GM19438 (cell line): Measurements from ENCODE around the gene RAB28.

Source experiments
- ATAC-seq: cut with Tn5 transposase; IDR thresholded peaks from one replicate; pipeline ENCODE4 v1.9.1; 2021; ENCODE audit warnings: low read depth; ENCODE audit not compliant: unreplicated experiment

RAB28 gene

DNA sequence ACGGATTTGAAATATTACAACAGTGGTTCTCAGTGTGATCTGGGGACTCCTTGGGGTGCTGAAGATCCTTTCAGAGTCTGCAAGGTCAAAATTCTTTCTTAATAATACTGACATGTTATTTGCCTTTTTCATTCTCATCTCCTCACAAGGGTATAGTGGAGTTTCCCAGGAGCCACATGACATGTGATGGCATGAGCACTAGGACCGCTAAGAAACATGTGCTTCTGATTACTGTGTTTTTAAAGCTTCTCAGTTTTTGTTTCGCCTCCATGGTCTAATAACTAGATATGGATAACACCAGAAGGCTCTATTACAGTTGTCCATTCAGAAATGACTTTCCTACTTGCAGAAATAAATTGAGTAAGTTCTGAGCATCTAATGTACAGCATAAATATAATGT, 156.1 kb downstream of the RAB28 start:
- ATAC-seq, result no peak

DNA sequence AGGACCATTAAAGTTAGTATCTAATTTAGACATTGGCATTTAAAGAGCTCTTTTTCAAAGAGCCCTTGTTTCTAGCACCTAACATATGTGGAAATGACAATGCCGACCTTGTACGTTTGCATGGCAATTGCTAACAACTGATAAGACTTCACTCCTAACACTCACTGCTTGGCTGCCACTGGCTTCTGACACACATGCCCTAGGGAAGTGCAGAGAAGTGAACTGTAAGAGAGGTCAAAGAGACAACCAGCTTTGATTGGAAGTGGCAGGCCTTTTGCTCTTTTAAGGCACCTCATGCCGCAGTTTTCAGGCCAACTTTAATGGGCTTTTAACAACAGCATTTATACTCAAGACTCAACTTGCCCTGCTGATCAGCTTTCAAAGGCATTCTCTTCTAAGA, 158.4 kb downstream of the RAB28 start:
- ATAC-seq, result no peak

DNA sequence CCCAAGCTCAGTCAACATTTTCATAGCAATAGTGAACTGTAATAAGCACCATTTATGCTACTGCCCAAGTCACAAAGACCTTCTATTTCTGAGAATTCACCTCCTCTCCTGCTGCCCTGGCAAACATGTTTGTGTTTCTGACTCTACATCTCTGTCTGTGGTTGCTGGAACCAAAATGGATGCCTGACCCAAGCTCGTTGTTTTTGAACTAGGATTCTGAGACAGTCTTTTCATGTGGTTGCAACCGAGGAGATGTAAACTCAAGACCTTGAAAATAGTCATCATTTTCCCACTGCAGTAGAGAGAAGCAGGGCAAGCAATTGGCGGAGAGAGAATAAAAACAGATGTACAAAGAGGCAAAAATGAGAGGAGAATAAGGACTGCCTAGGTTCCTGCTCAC, 160.2 kb downstream of the RAB28 start:
- no peak for ATAC-seq

DNA sequence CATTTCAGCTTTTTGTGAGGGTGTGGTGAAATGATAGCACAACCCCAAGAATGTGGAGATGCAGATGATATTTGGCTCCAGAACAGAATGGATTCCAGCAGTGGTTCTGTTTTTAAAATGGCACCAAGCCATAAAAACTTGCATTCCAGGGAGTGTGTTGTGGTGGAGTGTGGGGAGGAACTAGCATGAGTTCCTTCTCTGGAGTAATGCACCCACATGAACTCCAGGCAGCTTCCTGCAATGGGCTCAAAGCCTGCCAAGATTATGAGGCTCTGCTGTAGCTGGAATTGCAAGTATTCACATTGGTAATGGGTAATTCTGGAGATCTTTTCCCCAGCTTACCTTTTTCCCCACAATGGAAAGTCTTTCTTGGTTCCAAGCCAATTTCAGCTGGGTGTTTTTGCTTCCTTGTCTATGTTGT, 161.4 kb downstream of the RAB28 start:
- no peak for ATAC-seq
